HG03354 (cell line): ENCODE data around the gene CHST11.
A peak's percentile ranks its signal among the peaks of the same experiment; 100 is the strongest.

Experiments
- ATAC-seq: cut with Tn5 transposase; IDR thresholded peaks from one replicate; pipeline ENCODE4 v1.9.1; 2021; ENCODE audit warnings: mild to moderate bottlenecking; ENCODE audit not compliant: unreplicated experiment, poor library complexity, severe bottlenecking

The CHST11 gene

GRCh38 chr12:104426926-104427546 lies 29.7 kb upstream of the CHST11 start:
- ATAC-seq = no peak

- ATAC-seq = no peak
Observed at GRCh38 chr12:104427547-104427938, 29.2 kb upstream of the CHST11 start.

- no peak for ATAC-seq
Observed at GRCh38 chr12:104433061-104433460, 23.7 kb upstream of the CHST11 start.

- ATAC-seq = no peak
Observed at GRCh38 chr12:104434129-104434528, 22.6 kb upstream of the CHST11 start.

GRCh38 chr12:104435175-104435574 lies 21.6 kb upstream of the CHST11 start:
- ATAC-seq = no peak

- no peak for ATAC-seq
Observed at GRCh38 chr12:104435765-104436164, 21.0 kb upstream of the CHST11 start.

GRCh38 chr12:104436790-104437189 lies 20.0 kb upstream of the CHST11 start:
- no peak for ATAC-seq

GRCh38 chr12:104438134-104438533 lies 18.6 kb upstream of the CHST11 start:
- ATAC-seq = no peak

GRCh38 chr12:104439137-104439536 lies 17.6 kb upstream of the CHST11 start:
- no peak for ATAC-seq

- no peak for ATAC-seq
Observed at GRCh38 chr12:104443008-104443407, 13.7 kb upstream of the CHST11 start.

- ATAC-seq = no peak
Observed at GRCh38 chr12:104446646-104447421, 9.9 kb upstream of the CHST11 start.

- ATAC-seq = no peak
Observed at GRCh38 chr12:104448031-104448430, 8.7 kb upstream of the CHST11 start.

- ATAC-seq = no peak
Observed at GRCh38 chr12:104448451-104448850, 8.3 kb upstream of the CHST11 start.

- no peak for ATAC-seq
Observed at GRCh38 chr12:104450700-104451099, 6.0 kb upstream of the CHST11 start.

- ATAC-seq = no peak
Observed at GRCh38 chr12:104452087-104452486, 4.7 kb upstream of the CHST11 start.

GRCh38 chr12:104453133-104453532 lies 3.6 kb upstream of the CHST11 start:
- ATAC-seq = no peak

GRCh38 chr12:104454997-104455396 lies 1.8 kb upstream of the CHST11 start:
- no peak for ATAC-seq

GRCh38 chr12:104455578-104456416 lies 951 bp upstream of the CHST11 start:
- ATAC-seq = no peak

GRCh38 chr12:104456950-104457745 lies 400 bp downstream of the CHST11 start:
- ATAC-seq = peak; percentile 29
